H1 (cell line): ENCODE measurements around the gene SLC17A1.

Experiments
- CBX5 ChIP-seq: fragments of 300-800, 300-1000 bp; sonication (generic); IDR thresholded peaks from 2 replicates; pipeline ENCODE4 v1.7.1; 2016; ENCODE audit warnings: antibody characterized with exemption, low read length, low read depth
- CHD2 ChIP-seq: IDR thresholded peaks from 2 replicates; pipeline ENCODE4 v1.6.1; 2012; ENCODE audit warnings: low read length, improper control_type of control experiment
- EP300 ChIP-seq, 2 experiments: IDR thresholded peaks; 1 replicate in 1 of 2; 2 replicates in 1 of 2; pipeline ENCODE4 v1.6.1; 2011 to 2012; ENCODE audit warnings: low read depth in 2 of 2, low read length in 2 of 2, mild to moderate bottlenecking in 2 of 2, borderline replicate concordance in 1 of 2, inconsistent platforms in 1 of 2, moderate library complexity in 1 of 2
- EZH2 ChIP-seq: fragments of 200-600 bp; sonication (generic); IDR thresholded peaks from 2 replicates; pipeline ENCODE4 v1.7.1; 2012; ENCODE audit warnings: low read depth, mild to moderate bottlenecking, moderate library complexity, low read length, inconsistent platforms; ENCODE audit not compliant: severe bottlenecking
- POLR2A ChIP-seq, 2 experiments: IDR thresholded peaks; 1 replicate in 1 of 2; 2 replicates in 1 of 2; pipeline ENCODE4 v1.6.1; 2011; ENCODE audit warnings: low read depth in 2 of 2, low read length in 2 of 2, mild to moderate bottlenecking in 2 of 2; ENCODE audit errors: control extremely low read depth in 1 of 2
- RFX5 ChIP-seq: IDR thresholded peaks from 2 replicates; pipeline ENCODE4 v1.6.1; 2011; ENCODE audit warnings: low read depth, low read length, improper control_type of control experiment, borderline replicate concordance
- SIN3A ChIP-seq, 2 experiments: IDR thresholded peaks in 1 of 2; conservative IDR thresholded peaks in 1 of 2; 2 replicates each; pipeline ENCODE4 v1.6.1; 2011 to 2012; ENCODE audit warnings: low read length in 2 of 2, improper control_type of control experiment in 1 of 2, low read depth in 1 of 2, mild to moderate bottlenecking in 1 of 2
- TAF7 ChIP-seq: optimal IDR thresholded peaks from 2 replicates; pipeline ENCODE3; 2011; ENCODE audit warnings: low read depth, mild to moderate bottlenecking, inconsistent platforms, low read length, moderate library complexity, borderline replicate concordance
- TF ChIP-seq, protein P1 (sequence below), 3 experiments: IDR thresholded peaks; 1 replicate in 2 of 3; 2 replicates in 1 of 3; pipeline versions ENCODE4 v1.5.1 to v1.6.1; 2011; ENCODE audit warnings: low read length in 3 of 3, mild to moderate bottlenecking in 3 of 3, inconsistent platforms in 2 of 3, low read depth in 1 of 3, moderate library complexity in 1 of 3; ENCODE audit not compliant: insufficient read depth in 1 of 3; ENCODE audit errors: control extremely low read depth in 1 of 3
- TF ChIP-seq, protein P2 (sequence below): IDR thresholded peaks from 2 replicates; pipeline ENCODE4 v1.6.1; 2012; ENCODE audit warnings: inconsistent platforms

DNA sequence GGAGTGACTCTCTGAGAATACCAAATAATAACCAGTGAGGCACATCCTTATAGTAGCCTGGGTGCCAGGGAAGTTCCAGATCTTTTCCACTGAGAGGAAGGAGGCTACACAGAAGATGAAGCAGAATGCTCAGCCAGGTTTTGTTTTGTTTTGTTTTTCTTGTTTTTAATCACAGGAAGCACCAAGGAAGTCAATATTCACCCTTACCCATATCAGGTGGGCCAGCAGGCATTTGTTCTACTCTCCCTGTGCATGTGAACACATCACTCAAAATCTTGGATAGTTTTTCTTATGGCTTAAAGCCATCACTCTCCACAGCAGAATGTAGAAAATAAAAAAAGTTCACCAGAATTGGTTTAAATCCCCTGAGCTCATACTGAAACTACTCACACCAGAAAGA lies 10.5 kb downstream of the SLC17A1 start:
- TF ChIP-seq RFX5 (no peak), SIN3A (conservative IDR thresholded peaks at IDR 0.05 in 1 of 2, IDR thresholded peaks at IDR 0.05 in 1 of 2; ENCODE audit: low read depth in 1 of 2, low read length in 2 of 2) (no peak), POLR2A (IDR thresholded peaks at IDR 0.05; ENCODE audit: control extremely low read depth in 1 of 2, low read depth in 2 of 2, low read length in 2 of 2) (no peak), CBX5 (no peak), TAF7 (no peak), EP300 (IDR thresholded peaks at IDR 0.05; ENCODE audit: borderline replicate concordance in 1 of 2, low read depth in 2 of 2, low read length in 2 of 2) (no peak), CHD2 (no peak), EZH2 (no peak)
- TF ChIP-seq, protein P1, sequence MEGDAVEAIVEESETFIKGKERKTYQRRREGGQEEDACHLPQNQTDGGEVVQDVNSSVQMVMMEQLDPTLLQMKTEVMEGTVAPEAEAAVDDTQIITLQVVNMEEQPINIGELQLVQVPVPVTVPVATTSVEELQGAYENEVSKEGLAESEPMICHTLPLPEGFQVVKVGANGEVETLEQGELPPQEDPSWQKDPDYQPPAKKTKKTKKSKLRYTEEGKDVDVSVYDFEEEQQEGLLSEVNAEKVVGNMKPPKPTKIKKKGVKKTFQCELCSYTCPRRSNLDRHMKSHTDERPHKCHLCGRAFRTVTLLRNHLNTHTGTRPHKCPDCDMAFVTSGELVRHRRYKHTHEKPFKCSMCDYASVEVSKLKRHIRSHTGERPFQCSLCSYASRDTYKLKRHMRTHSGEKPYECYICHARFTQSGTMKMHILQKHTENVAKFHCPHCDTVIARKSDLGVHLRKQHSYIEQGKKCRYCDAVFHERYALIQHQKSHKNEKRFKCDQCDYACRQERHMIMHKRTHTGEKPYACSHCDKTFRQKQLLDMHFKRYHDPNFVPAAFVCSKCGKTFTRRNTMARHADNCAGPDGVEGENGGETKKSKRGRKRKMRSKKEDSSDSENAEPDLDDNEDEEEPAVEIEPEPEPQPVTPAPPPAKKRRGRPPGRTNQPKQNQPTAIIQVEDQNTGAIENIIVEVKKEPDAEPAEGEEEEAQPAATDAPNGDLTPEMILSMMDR (IDR thresholded peaks at IDR 0.05; ENCODE audit: control extremely low read depth in 1 of 3, insufficient read depth in 1 of 3, low read depth in 1 of 3, low read length in 3 of 3), result no peak
- TF ChIP-seq, protein P2, sequence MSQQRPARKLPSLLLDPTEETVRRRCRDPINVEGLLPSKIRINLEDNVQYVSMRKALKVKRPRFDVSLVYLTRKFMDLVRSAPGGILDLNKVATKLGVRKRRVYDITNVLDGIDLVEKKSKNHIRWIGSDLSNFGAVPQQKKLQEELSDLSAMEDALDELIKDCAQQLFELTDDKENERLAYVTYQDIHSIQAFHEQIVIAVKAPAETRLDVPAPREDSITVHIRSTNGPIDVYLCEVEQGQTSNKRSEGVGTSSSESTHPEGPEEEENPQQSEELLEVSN, result no peak
